HG03469 (cell line): ENCODE data around the gene G3BP1.
"Not testable (repeated sequence)": the region's sequence is repeated elsewhere in the genome, so short reads cannot be mapped to it uniquely, and the experiment has no call there.

Experiments used
- ATAC-seq: cut with Tn5 transposase; IDR thresholded peaks from one replicate; pipeline ENCODE4 v1.9.1; 2021; ENCODE audit warnings: mild to moderate bottlenecking, moderate library complexity, moderate number of reproducible peaks; ENCODE audit not compliant: unreplicated experiment

Gene G3BP1

GRCh38 chr5:151793358-151793757 is 21.6 kb downstream of the G3BP1 start:
- ATAC-seq = no peak

- no peak for ATAC-seq
Measured at GRCh38 chr5:151795426-151795825, 23.7 kb downstream of the G3BP1 start.

DNA sequence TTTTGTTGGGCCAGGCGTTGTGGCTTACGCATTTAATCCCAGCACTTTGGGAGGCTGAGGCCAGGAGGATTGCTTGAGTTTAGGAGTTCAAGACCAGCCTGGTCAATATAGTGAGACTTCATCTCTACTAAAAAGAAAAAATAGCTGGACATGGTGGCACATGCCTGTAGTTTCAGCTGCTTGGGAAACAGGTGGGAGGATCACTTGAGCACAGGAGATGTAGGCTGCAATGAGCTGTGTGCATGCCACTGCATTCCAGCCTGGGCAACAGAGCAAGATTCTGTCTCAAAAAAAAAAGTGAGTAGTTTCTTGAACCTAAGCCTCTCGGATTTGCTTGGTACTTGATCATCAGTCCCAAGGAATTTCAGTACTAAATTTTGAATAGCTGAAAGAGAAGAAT is 26.9 kb downstream of the G3BP1 start:
- no peak for ATAC-seq

- no peak for ATAC-seq
Measured at GRCh38 chr5:151799407-151799806, 27.7 kb downstream of the G3BP1 start.

GRCh38 chr5:151800532-151800931 is 28.8 kb downstream of the G3BP1 start:
- ATAC-seq = no peak

- ATAC-seq = no peak
Measured at GRCh38 chr5:151805414-151806223, 33.9 kb downstream of the G3BP1 start.

DNA sequence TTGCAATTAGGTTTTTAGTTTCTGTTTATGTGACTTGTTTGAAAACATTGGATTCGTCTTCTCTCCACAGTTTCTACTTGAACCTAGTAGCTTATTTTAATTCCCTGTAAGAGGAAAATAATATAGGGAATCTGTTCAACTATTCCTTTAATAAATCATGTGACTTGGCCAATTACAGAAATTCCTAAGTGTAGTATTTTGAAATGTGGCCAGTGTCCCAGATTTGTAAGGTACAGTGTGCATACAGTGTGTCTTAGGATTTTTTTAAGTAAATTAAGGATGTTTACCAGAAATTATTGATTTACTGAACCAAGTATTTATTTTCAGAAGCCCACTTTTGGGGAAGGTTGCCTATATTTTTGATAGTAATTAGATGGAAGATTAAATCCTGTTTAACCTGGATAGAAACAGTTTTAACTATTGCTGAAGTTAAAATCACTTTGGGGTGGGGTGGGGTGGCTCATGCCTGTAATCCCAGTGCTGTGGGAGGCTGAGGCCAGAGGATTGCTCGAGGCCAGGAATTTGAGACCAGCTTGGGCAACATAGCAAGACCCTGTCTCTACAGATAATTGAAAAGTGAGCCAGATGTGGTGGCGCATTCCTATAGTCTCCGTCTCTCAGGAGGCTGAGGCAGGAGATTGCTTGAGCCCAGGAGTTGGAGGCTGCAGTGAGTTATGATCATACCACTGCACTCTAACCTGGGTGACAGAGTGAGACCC is 36.9 kb downstream of the G3BP1 start:
- ATAC-seq = no peak

DNA sequence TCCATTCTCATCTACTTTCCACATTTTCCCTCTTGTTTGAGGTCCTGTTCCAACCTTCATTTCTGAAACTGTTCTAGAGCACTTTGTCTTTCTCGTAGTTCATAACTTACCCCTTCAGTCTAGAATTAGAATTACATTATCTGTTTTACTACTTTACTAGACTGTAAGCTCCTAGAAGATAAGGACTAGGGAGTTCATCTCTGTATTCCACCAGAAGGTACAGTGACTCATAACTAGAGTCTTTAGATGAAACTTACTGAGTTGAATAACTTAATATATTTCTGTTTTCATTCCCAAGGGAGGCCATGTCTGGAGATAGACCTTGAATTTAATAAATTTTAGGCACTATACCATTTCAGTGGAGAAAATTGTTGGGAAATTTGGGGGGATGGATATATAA is 38.7 kb downstream of the G3BP1 start:
- no peak for ATAC-seq

DNA sequence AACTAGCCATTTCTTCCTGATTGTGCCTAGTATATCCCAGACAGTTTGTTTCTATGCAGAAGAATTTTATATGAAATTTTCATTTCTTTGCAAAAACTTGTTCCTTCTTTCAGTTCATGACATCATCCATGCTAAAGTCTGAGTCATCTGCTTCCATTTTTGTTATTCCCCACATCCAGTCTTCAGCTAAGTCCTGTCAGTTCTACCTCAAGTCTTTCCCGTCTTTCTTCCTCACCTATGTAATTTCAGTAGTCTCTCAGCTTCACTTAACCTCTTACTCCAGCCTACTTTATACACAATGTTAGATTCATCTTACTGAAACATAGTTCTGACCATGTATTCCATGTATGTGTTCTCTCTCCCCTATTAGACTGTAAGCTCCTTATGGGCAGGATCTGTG is 39.1 kb downstream of the G3BP1 start:
- ATAC-seq = no peak

GRCh38 chr5:151811593-151812321 is 40.0 kb downstream of the G3BP1 start:
- no peak for ATAC-seq

DNA sequence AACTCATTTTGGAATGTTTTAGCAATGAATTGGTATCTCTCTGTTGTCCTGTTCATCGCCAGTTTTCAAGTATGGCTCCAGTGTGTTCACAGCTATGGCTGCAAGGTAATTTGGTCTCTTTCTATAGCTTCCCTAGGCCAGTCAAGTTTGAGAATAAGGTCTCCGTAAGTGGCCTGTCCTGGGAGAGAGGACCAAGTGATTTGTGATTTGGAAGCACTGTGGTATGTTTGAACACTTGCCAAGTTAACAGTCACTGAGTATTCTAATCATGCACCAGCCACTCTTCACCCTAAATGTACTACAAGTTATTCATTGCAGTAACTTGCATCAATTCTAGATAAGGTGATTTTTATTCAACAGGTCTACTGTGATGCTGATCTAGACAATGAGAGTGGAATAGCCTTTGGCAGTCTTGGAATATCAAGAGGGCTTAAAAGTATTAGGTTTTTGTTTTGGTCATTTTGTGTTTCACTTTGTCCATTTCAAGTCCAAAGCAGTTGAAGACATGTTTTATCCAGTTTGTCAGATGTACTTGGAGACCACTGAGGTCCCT is 41.1 kb downstream of the G3BP1 start:
- no peak for ATAC-seq

GRCh38 chr5:151815051-151815450 is 43.3 kb downstream of the G3BP1 start:
- ATAC-seq = no peak

DNA sequence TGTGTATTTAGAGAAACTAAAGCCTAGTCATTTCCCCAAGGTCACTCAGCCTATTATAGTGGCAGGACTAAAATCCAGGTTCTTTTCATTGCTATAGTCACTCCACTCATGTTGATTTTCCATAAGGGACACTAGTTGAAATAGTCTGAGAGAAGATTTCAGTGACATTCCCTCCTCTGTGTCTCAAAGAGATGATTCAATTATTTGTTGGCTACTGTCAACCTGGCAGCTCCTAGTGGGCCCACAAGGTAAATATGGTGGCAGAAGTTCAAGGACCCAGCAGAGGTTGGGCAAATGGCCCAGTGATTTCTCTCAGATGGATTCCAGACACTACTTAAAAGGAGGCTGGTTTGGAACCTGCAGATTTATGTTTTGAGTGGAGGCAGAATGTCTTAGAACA is 48.1 kb downstream of the G3BP1 start:
- no peak for ATAC-seq

GRCh38 chr5:151820271-151820670 is 48.5 kb downstream of the G3BP1 start:
- ATAC-seq = no peak

DNA sequence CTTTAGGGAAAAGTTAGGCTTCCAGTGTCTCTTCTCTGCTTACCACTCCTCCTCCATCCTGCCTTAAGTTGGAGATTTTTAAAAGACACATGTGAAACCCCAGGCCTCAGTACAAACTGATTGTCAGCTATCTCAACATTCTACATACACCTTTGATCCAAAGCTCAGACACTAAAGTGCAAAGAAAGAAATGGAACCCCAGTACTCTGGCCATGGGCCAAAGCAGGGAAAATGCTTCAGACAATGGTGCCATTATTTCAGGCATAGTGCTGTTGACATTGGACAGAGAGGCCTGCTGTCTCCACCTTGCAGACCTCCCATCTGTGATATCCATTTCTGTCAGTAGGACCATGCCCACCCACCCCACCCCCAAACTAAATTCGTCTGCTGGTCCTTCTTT is 49.1 kb downstream of the G3BP1 start:
- ATAC-seq = no peak

GRCh38 chr5:151822141-151822540 is 50.4 kb downstream of the G3BP1 start:
- no peak for ATAC-seq

- ATAC-seq = no peak
Measured at GRCh38 chr5:151825445-151825844, 53.7 kb downstream of the G3BP1 start.

- ATAC-seq = no peak
Measured at GRCh38 chr5:151829370-151829769, 57.6 kb downstream of the G3BP1 start.

DNA sequence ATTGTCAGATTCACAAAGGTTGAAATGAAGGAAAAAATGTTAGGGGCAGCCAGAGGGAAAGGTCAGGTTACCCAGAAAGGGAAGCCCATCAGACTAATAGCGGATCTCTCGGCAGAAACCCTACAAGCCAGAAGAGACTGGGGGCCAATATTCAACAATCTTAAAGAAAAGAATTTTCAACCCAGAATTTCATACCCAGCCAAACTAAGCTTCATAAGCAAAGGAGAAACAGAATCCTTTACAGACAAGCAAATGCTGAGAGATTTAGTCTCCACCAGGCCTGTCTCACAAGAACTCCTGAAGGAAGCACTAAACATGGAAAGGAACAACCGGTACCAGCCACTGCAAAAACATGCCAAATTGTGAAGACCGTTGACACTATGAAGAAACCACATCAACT is 61.1 kb downstream of the G3BP1 start:
- not testable (repeated sequence) for ATAC-seq

- ATAC-seq = no peak
Measured at GRCh38 chr5:151846765-151847164, 75.0 kb downstream of the G3BP1 start.

DNA sequence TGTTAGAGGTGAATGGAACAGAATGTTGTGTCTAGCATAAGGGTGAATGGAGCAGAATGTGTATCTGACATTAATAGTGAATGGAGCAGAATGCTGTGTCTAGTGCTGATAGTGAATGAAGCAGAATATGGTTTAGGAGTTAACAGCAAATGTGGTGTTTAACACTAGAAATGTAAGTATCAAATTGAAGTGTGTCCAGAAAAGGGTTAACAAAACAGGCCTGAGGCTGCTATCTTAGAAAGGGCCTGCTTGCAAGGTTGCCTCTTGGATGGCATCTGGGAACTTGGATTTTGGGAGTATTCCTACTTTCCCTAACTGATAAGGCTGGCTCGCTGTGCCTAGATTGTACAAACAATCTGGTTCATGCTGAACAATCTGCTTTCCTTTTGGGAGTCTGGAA is 76.1 kb downstream of the G3BP1 start:
- ATAC-seq = no peak
